NCI-H82 (cell line): ENCODE measurements around the gene EDNRA.
"Not testable (repeated sequence)": the region's sequence is repeated elsewhere in the genome, so short reads cannot be mapped to it uniquely, and the experiment has no call there.

Experiments used
- DNase-seq: peaks from one replicate; lab custom pipeline; 2025; lab: John Stamatoyannopoulos, UW

The EDNRA gene

DNA sequence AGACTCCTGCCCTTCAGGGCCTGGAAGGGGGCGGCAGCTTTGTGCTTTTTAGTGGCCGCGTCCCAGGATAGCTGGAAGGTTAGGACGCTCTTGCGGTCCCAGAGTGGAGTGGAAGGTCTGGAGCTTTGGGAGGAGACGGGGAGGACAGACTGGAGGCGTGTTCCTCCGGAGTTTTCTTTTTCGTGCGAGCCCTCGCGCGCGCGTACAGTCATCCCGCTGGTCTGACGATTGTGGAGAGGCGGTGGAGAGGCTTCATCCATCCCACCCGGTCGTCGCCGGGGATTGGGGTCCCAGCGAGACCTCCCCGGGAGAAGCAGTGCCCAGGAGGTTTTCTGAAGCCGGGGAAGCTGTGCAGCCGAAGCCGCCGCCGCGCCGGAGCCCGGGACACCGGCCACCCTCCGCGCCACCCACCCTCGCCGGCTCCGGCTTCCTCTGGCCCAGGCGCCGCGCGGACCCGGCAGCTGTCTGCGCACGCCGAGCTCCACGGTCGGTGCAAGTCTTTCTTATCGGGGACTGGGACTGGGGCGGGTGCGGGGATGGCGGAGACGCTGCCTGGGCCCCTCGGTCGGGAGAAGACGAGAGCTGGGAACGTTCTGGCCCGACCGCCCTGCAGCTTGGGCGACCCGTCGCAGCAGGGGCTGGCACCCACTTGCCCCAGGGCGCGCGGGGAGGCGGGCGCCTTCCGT is at the start of gene EDNRA:
Gene EDNRA (plus strand): TSS at position 207 of the 686 bp plus-strand sequence. CDS start 4,585 bp downstream, outside the sequence.
- no peak for DNase-seq

DNA sequence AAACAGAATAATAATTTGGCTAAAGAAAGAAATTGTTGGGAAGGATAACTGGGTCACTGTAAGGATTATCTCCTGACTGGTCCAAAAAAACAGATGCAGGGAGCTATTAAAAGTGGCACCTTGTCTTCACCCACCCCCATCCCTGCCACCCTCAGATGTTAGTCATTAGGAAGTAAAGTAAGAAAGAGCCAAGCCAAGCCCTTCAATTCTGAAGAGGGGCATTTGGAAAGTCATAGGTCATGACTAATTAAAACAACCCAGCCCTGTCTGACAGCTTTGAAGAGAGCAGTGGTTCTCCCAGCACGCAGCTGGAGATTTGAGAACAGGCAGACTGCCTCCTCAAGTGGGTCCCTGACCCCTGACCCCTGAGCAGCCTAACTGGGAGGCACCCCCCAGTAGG is 46.5 kb upstream of the EDNRA start:
- DNase-seq = not testable (repeated sequence)

DNA sequence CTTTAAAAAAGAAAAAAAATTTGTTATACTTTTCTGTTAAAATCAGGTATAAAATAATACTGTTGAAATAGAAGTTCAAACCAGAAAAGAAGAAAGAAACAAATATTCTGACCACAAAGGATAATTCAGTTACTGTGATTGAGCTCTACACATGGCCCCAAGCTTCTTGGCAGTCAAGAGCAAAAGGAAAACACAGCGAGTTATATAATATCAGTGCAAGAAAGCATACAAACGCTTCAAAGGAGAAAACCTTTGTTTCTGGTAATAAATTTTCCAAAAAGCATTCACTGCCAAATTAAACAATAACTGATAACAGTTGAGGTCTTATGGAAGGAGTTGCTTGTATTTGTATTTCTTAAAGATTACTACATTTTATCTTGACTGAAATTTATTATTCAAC is 40.5 kb upstream of the EDNRA start:
- no peak for DNase-seq

- DNase-seq = no peak
Observed at GRCh38 chr4:147447786-147448185, 33.1 kb upstream of the EDNRA start.

DNA sequence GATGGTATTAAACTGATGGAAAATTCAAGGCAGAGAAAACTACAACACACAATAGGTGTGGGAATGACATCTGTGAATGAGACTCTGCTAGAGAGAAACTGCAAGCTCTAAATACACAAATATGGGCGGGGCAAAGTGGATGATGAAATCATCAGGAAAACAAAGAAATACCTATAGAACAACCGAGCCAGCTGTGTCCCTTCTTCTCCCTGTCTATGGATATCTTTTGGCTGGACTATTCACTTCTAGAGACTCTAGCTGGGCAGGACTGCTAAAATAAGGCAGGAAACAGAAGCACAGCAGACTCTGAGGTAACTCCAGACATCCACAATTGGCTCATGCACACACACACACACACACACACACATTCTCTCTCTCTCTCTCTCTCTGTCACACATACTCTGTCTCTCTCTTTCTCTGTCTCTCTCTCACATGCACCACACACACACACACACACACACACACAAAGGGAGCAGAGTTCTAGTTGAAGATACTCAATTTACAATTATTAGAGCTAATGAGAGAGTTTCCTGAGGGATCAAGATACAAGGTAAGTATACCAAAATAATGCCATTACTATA is 27.2 kb upstream of the EDNRA start:
- no peak for DNase-seq

DNA sequence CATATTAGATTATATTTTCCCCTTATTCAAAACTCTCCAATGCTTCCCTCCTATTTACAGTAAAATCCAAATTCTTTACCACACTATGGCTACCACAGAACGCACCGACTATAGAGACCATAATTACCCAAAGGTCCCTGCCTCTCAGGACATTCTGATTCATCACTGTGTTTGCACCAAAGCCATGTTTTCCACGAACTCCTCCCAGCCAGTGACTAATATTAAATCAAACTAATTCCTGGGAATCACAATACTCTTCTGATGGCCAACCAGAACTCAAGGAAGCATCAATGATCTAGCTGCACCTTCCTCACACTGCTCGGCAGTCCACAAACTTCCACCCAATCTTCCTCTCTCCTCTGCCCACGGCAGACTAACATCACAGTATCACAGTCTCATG is 24.2 kb upstream of the EDNRA start:
- DNase-seq = no peak

DNA sequence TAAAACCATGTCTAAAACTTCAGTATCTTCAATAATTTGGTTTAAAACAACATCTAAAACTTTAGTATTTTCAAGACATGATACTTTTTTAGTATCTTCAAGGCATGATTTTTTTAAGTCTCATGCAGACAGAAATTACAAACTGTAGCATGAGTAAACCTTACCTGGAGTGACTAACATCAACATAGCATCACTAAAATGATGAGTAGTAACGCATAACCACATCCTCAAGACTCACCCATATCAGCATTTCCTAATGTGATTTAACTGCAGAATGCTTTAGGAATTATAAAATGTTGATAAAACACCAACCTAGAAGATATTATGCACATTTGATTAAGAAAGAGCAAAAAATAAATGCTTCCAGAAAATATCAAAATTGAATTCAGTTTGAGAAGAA is 19.7 kb upstream of the EDNRA start:
- DNase-seq = no peak

DNA sequence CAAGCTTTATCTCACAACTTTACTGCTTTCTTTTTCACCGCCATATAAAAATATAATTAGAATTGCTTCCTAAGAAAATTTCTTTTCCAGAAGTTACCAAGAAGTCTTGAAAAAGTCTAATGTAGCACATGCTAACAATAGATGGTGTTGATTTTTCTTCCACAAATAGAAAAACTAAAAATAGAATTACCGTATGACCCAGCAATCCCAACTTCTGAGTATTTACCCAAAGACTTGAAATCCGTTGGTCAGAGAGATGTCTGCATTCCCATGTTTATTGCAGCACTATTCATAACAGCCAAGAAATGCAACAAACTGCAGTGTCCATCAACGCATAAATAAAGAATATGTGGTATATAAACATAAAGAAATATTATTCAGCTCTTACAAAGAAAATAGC is 17.8 kb upstream of the EDNRA start:
- no peak for DNase-seq

DNA sequence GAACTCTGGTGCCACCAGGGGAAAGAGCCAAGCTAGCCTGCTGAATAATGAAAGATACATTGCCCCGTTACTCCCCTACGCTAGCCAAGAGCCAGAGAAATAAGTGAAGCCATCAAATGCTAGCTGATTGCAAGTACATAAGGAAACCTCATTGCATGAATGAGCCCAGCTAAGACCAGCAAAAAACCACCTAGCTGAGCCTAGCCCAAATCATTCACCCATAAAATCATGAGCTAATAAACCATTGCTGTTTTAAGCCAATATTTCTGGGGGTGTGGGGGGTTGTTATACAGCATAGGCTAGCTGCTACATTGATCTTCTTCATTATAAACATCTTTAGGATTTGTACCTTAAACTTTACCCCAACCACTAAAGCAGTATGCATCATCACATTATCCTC is 15.4 kb upstream of the EDNRA start:
- DNase-seq = no peak

- DNase-seq = no peak
Observed at GRCh38 chr4:147477439-147477838, 3.5 kb upstream of the EDNRA start.

DNA sequence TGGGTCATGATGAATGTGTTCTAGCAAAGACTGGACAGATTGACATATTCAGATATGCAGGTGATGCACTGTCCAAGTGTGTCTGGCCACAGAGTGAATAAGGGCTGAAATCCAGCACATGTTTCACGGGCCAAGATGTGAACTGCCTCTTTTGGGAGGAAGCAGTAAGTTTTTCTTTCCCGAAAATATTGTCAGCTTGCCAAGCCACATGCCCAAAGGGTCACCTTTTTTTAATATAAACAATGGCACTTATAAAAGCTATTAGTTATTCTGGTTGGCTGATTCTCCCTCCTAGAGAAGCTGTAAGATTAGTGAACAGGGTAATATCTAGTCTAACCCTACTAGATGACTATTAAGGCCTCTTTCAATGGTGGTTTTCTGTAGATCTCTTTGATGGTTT is 1.5 kb upstream of the EDNRA start:
- DNase-seq = no peak

DNA sequence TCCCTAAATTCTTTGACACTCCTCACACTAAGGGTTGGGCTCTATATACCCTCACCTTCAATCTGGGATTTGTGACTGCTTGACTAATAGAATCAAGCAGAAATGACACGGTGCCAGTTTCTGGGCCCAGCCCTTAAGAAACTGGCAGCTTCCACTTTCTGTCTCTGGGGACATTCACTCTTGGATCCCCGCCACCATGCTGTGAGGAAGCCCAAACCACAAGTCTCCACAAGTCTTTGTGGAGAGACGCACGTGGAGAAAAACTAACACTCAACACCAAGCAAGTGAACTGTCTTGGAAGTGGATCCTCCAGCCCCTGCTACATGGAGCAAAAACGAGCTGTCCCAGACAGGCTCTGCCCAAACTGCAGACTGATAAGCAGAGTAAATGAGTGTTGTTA is 1.1 kb upstream of the EDNRA start:
- no peak for DNase-seq

DNA sequence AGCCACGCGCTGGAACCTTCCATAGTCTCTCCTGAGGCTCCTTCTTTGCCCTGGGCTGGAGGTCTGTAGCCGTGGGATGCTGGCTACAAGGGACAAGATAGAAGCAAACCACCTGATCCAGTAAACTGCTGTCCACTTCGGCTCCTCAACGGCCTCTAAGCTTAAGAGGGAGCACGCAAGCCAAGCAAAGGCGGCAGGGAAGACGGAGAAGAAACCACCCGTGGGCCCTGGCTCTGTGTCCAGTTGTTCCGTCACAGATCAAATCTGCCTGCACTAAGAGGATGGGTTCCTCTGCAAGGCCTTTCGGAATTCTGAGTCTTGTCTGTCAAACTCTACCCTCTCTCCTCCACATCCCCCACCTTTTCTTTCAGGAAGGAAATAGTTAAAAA is 401 bp upstream of the EDNRA start:
- no peak for DNase-seq

GRCh38 chr4:147481577-147482109 is 746 bp downstream of the EDNRA start:
- no peak for DNase-seq

DNA sequence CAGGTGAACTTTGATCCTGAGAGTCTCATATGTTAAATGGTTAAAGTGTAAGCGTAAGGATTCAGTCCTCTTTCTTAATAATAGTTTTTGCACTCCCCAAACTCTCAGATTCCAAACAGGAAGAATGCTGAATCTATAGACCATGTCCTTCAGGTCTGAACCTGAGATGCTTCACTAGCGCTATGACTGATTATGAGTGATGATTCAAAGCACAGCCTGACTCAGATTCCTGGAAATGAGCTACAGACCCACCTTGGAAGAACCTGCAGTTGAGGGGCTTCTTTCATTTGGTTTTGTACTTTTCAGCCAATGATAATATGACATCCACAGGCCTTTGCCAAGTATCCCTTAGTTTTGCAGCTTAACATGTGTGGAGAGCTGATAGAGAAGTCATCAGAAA is 1.4 kb downstream of the EDNRA start:
- DNase-seq = no peak

- DNase-seq = no peak
Observed at GRCh38 chr4:147485167-147485566, 4.3 kb downstream of the EDNRA start.

GRCh38 chr4:147487616-147488015 is 6.7 kb downstream of the EDNRA start:
- DNase-seq = no peak

DNA sequence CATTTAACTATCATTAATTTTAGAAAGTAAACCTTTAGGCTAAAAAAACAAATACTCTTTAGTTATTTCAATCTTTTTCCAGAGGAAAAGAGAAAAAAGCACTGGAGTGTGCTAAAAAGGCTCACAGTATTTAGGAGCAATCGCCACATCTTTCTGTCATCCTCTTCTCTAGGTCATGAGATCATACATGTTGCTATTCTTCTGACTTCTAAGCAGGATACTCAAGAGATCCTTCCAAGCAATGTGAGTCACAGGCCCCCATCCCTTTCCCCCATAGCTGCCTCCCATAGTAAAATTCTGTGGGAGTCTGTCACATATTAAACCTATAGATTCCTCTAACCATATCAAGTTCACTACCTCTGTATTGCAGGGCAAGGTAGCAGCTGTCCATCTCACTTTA is 7.7 kb downstream of the EDNRA start:
- DNase-seq = no peak

GRCh38 chr4:147491086-147491485 is 10.2 kb downstream of the EDNRA start:
- no peak for DNase-seq

GRCh38 chr4:147492306-147492705 is 11.4 kb downstream of the EDNRA start:
- DNase-seq = no peak

GRCh38 chr4:147492761-147493160 is 11.9 kb downstream of the EDNRA start:
- DNase-seq = no peak

DNA sequence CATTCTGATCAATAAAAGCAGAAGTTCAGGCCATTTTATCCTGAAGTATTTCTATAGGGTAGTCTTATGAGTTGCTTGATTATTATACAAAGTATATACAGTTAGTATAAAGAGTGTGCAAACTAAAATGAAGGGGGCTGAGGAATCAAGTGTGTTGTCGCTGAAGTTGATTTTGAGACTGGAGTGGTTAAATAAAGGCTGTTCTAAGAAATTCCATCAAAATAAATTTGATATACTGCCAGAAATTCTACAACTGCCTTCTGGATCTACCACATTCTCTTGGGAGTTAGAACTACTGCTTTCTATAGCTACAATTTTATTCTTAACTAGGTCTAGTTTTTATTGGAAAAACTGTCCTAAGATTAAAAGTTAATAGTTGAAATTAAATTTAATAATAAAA is 12.4 kb downstream of the EDNRA start:
- DNase-seq = no peak

- no peak for DNase-seq
Observed at GRCh38 chr4:147494301-147494700, 13.4 kb downstream of the EDNRA start.

GRCh38 chr4:147496500-147496899 is 15.6 kb downstream of the EDNRA start:
- DNase-seq = no peak
